Astrocyte (in vitro differentiated cells and primary cell): Measurements from ENCODE around the gene LDLRAD4. TPM values are rescaled to one million over a fixed set of nuclear protein-coding genes. Genes with fewer than 3 reads are reported as not detected.

Source experiments
- DNase-seq: peaks from one replicate; pipeline ENCODE4 v3.0.0-alpha.2; 2010; ENCODE audit warnings: low read depth
- FAIRE-seq: peaks from 2 replicates; lab custom pipeline; 2011; peaks lifted over from hg19 to GRCh38; lab: Jason Lieb, UNC
- H2AFZ ChIP-seq: 2 replicates; pipeline ENCODE4 v1.6.0; 2012; ENCODE audit warnings: low read depth, low read length, inconsistent platforms
- H3K27ac ChIP-seq: 2 replicates; pipeline ENCODE4 v1.5.1; 2011; ENCODE audit warnings: low read depth, low read length, inconsistent platforms
- H3K27me3 ChIP-seq: 2 replicates; pipeline ENCODE4 v1.6.0; 2011; ENCODE audit warnings: low read length, inconsistent platforms; ENCODE audit not compliant: insufficient read depth
- H3K36me3 ChIP-seq: 2 replicates; pipeline ENCODE4 v1.5.1; 2011; ENCODE audit warnings: low read length, inconsistent platforms; ENCODE audit not compliant: insufficient read depth
- H3K4me1 ChIP-seq: 2 replicates; pipeline ENCODE4 v1.5.1; 2011; ENCODE audit warnings: low read length, inconsistent platforms; ENCODE audit not compliant: insufficient read depth
- H3K4me2 ChIP-seq: 2 replicates; pipeline ENCODE4 v1.6.0; 2012; ENCODE audit warnings: low read length, inconsistent platforms
- H3K4me3 ChIP-seq: 2 replicates; pipeline ENCODE4 v1.5.1; 2011; ENCODE audit warnings: low read depth, mild to moderate bottlenecking, low read length, inconsistent platforms; ENCODE audit not compliant: insufficient read depth
- H3K79me2 ChIP-seq: 2 replicates; pipeline ENCODE4 v1.6.0; 2012; ENCODE audit warnings: mild to moderate bottlenecking, low read length, inconsistent platforms; ENCODE audit not compliant: insufficient read depth
- H3K9ac ChIP-seq: 2 replicates; pipeline ENCODE4 v1.6.0; 2012; ENCODE audit warnings: mild to moderate bottlenecking, low read length, inconsistent platforms
- H3K9me3 ChIP-seq: 2 replicates; pipeline ENCODE4 v1.5.1; 2012; ENCODE audit warnings: low read depth, mild to moderate bottlenecking, low read length, inconsistent platforms; ENCODE audit not compliant: insufficient read depth
- H4K20me1 ChIP-seq: 2 replicates; pipeline ENCODE4 v1.6.0; 2012; ENCODE audit warnings: low read length, inconsistent platforms; ENCODE audit not compliant: insufficient read depth
- H3K27ac Mint-ChIP-seq: one replicate; pipeline ENCODE4 v1.8.0; 2021; ENCODE audit warnings: mild to moderate bottlenecking, mixed read lengths; ENCODE audit not compliant: unreplicated experiment
- H3K27me3 Mint-ChIP-seq: one replicate; pipeline ENCODE4 v1.8.0; 2021; ENCODE audit warnings: low read depth, mixed read lengths; ENCODE audit not compliant: unreplicated experiment
- H3K36me3 Mint-ChIP-seq: one replicate; pipeline ENCODE4 v1.8.0; 2021; ENCODE audit warnings: low read depth, mixed read lengths; ENCODE audit not compliant: unreplicated experiment
- H3K4me1 Mint-ChIP-seq: one replicate; pipeline ENCODE4 v1.8.0; 2021; ENCODE audit warnings: low read depth, mixed read lengths; ENCODE audit not compliant: unreplicated experiment
- H3K4me3 Mint-ChIP-seq: one replicate; pipeline ENCODE4 v1.8.0; 2021; ENCODE audit warnings: mild to moderate bottlenecking, moderate library complexity, mixed read lengths; ENCODE audit not compliant: unreplicated experiment
- H3K9me3 Mint-ChIP-seq: one replicate; pipeline ENCODE4 v1.8.0; 2021; ENCODE audit warnings: mild to moderate bottlenecking, mixed read lengths; ENCODE audit not compliant: unreplicated experiment
- EZH2 ChIP-seq: IDR thresholded peaks from 2 replicates; pipeline ENCODE4 v1.6.1; 2012; ENCODE audit warnings: mild to moderate bottlenecking, low read length, inconsistent platforms; ENCODE audit not compliant: insufficient read depth
- total RNA-seq: library from RNA; stranded (reverse); gene quantifications from 2 replicates; pipeline ENCODE4 v1.2.1, GENCODE V29; 2021
- TF ChIP-seq, protein P1 (sequence below): IDR thresholded peaks from 2 replicates; pipeline ENCODE4 v1.5.1; 2011; ENCODE audit warnings: low read depth, mild to moderate bottlenecking, inconsistent platforms, low read length, moderate library complexity; ENCODE audit not compliant: insufficient read depth

LDLRAD4 gene
- total RNA-seq, 1 donor from 2014 or later: 26.0 TPM

DNA sequence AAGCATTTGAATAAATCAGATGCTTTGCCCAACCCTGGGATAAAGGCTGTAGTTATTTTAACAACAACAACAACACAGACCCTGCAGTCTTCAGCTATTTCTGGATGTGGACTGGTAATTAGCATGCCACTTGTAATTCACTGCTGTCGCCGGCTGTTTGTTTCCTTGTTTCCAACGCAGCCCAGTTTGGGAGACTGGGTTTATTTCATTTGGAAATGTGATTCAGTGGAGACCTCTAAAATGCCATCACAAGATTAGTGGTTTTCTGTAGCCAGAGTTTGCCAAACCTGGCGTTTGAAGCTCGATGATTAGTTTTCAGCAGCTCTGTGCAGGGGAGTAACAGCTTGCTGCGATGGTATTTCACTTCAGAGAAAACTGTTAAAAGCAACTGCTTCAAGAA, 83.5 kb downstream of the LDLRAD4 start:
- Histone ChIP-seq H3K27me3 (no peaks in the 10 kb centered on the region), H3K27ac (no peak overlapping the region), H3K4me3 (no peak overlapping the region), H3K4me1 (peaks cover 5% of the 10 kb centered on the region), H3K79me2 (no peaks in the 10 kb centered on the region), H3K9me3 (no peaks in the 10 kb centered on the region), H2AFZ (no peak overlapping the region), H4K20me1 (peaks cover 10% of the 10 kb centered on the region), H3K36me3 (no peaks in the 10 kb centered on the region), H3K4me2 (peak overlapping the region; percentile 6), H3K9ac (no peak overlapping the region)
- Mint-ChIP-seq H3K4me1 (peaks cover 24% of the 10 kb centered on the region), H3K27ac (no peak overlapping the region), H3K36me3 (peaks cover 15% of the 10 kb centered on the region), H3K9me3 (peaks cover 3% of the 10 kb centered on the region), H3K27me3 (no peaks in the 10 kb centered on the region), H3K4me3 (no peak overlapping the region)
- no peak for DNase-seq
- TF ChIP-seq, protein P1, sequence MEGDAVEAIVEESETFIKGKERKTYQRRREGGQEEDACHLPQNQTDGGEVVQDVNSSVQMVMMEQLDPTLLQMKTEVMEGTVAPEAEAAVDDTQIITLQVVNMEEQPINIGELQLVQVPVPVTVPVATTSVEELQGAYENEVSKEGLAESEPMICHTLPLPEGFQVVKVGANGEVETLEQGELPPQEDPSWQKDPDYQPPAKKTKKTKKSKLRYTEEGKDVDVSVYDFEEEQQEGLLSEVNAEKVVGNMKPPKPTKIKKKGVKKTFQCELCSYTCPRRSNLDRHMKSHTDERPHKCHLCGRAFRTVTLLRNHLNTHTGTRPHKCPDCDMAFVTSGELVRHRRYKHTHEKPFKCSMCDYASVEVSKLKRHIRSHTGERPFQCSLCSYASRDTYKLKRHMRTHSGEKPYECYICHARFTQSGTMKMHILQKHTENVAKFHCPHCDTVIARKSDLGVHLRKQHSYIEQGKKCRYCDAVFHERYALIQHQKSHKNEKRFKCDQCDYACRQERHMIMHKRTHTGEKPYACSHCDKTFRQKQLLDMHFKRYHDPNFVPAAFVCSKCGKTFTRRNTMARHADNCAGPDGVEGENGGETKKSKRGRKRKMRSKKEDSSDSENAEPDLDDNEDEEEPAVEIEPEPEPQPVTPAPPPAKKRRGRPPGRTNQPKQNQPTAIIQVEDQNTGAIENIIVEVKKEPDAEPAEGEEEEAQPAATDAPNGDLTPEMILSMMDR: no peak
- no peak for TF ChIP-seq EZH2
- peak; percentile 13 for FAIRE-seq

- no peak overlapping the region for H3K9ac ChIP-seq
- H3K27me3 Mint-ChIP-seq: no peaks in the 10 kb centered on the region
- H2AFZ ChIP-seq: no peak overlapping the region
- H3K27ac Mint-ChIP-seq: no peak overlapping the region
- no peak overlapping the region for H3K4me3 ChIP-seq
- peaks cover 10% of the 10 kb centered on the region for H4K20me1 ChIP-seq
- no peak overlapping the region for H3K27ac ChIP-seq
- FAIRE-seq: no peak
- TF ChIP-seq, protein P1: no peak
- no peak for TF ChIP-seq EZH2
- no peaks in the 10 kb centered on the region for H3K36me3 ChIP-seq
- peaks cover 3% of the 10 kb centered on the region for H3K9me3 Mint-ChIP-seq
- H3K9me3 ChIP-seq: no peaks in the 10 kb centered on the region
- H3K4me1 ChIP-seq: peaks cover 5% of the 10 kb centered on the region
- H3K27me3 ChIP-seq: no peaks in the 10 kb centered on the region
- no peak for DNase-seq
- H3K36me3 Mint-ChIP-seq: peaks cover 15% of the 10 kb centered on the region
- H3K4me2 ChIP-seq: peak overlapping the region; percentile 6
- H3K4me3 Mint-ChIP-seq: no peak overlapping the region
- no peaks in the 10 kb centered on the region for H3K79me2 ChIP-seq
- peaks cover 24% of the 10 kb centered on the region for H3K4me1 Mint-ChIP-seq
Measured at GRCh38 chr18:13302457-13303225, 84.1 kb downstream of the LDLRAD4 start.
